PC-9 (cell line): ENCODE results near the gene IHH. TPM values are rescaled to one million over a fixed set of nuclear protein-coding genes. Genes with fewer than 3 reads are reported as not detected.

ENCODE experiments used
- BruUV-seq: library from RNA; stranded (reverse); fragments of 400-500 nt; replicated peaks from 2 replicates; lab custom pipeline; 2021; lab: Mats Ljungman, UMichigan
- CTCF ChIA-PET: fragments of 300-600 bp; sonication (Branson Sonifier 250); formaldehyde crosslinking; loops from one replicate; lab custom pipeline; 2022; ENCODE audit warnings: antibody characterized with exemption; lab: Charles Lee
- POLR2A ChIA-PET: fragments of 300-600 bp; sonication (Branson Sonifier 250); formaldehyde crosslinking; loops from one replicate; lab custom pipeline; 2022; ENCODE audit warnings: antibody characterized with exemption; ENCODE audit not compliant: unreplicated experiment; lab: Charles Lee
- DNase-seq, 2 experiments: peaks; one replicate each; pipeline versions ENCODE4 v3.0.0 to v3.0.0-alpha.2; 2015 to 2022; ENCODE audit warnings: mixed read lengths in 1 of 2
- H2AFZ ChIP-seq: fragments of 200-600 bp; sonication (generic); 2 replicates; pipeline ENCODE4 v1.8.1; 2017; ENCODE audit warnings: antibody characterized with exemption
- H3F3A ChIP-seq: fragments of 200-600 bp; sonication (generic); 2 replicates; pipeline ENCODE4 v1.8.1; 2017; ENCODE audit warnings: antibody characterized with exemption, mild to moderate bottlenecking, low read depth; ENCODE audit not compliant: insufficient read depth
- H3K27ac ChIP-seq: fragments of 200-600 bp; sonication (generic); 2 replicates; pipeline ENCODE4 v1.6.1; 2016; ENCODE audit warnings: mixed run types
- H3K27me3 ChIP-seq: fragments of 200-600 bp; sonication (generic); 2 replicates; pipeline ENCODE4 v1.6.1; 2016; ENCODE audit warnings: low read depth, mixed run types; ENCODE audit not compliant: insufficient read depth
- H3K36me3 ChIP-seq: fragments of 200-600 bp; sonication (generic); 2 replicates; pipeline ENCODE4 v1.6.1; 2016; ENCODE audit warnings: low read depth, mixed run types
- H3K4me1 ChIP-seq: fragments of 200-600 bp; sonication (generic); replicated peaks from 2 replicates; pipeline ENCODE4 v1.6.1; 2016; ENCODE audit warnings: mixed run types; ENCODE audit not compliant: insufficient read depth
- H3K4me2 ChIP-seq: fragments of 200-600 bp; sonication (generic); 2 replicates; pipeline ENCODE4 v1.6.1; 2017; ENCODE audit warnings: mixed run types
- H3K4me3 ChIP-seq: fragments of 200-600 bp; sonication (generic); 2 replicates; pipeline ENCODE4 v1.6.1; 2016; ENCODE audit warnings: mixed run types
- H3K79me2 ChIP-seq: fragments of 200-600 bp; sonication (generic); 2 replicates; pipeline ENCODE4 v1.6.1; 2017; ENCODE audit warnings: low read depth, mixed run types
- H3K9me2 ChIP-seq: fragments of 200-600 bp; sonication (generic); 2 replicates; pipeline ENCODE4 v1.8.1; 2017; ENCODE audit warnings: mild to moderate bottlenecking; ENCODE audit not compliant: insufficient read depth
- H3K9me3 ChIP-seq: fragments of 200-600 bp; sonication (generic); 2 replicates; pipeline ENCODE4 v1.8.1; 2016; ENCODE audit warnings: low read depth; ENCODE audit not compliant: insufficient read depth
- H4K20me1 ChIP-seq: fragments of 200-600 bp; sonication (generic); 2 replicates; pipeline ENCODE4 v1.8.1; 2017; ENCODE audit not compliant: insufficient read depth
- EZH2 ChIP-seq: fragments of 200-600 bp; sonication (generic); IDR thresholded peaks from 2 replicates; pipeline ENCODE4 v1.8.0; 2017; ENCODE audit warnings: antibody characterized with exemption, low read depth
- intact Hi-C: fragments of 100-400 bp; cut with micrococcal nuclease; formaldehyde crosslinking; loops from one replicate; pipeline ENCODE4 v1.10.0; 2022; ENCODE audit not compliant: unreplicated experiment
- total RNA-seq: library from RNA; stranded (reverse); gene quantifications from 2 replicates; pipeline ENCODE4 v1.2.3, GENCODE V29; 2021
- TF ChIP-seq, protein P1 (sequence below): fragments of 200-600 bp; sonication (generic); conservative IDR thresholded peaks from 2 replicates; pipeline ENCODE4 v1.6.1; 2017; ENCODE audit warnings: mixed run types, antibody characterized with exemption, mild to moderate bottlenecking, moderate library complexity

Gene IHH
- total RNA-seq, 1 experiment from 2014 or later: not detected

DNA sequence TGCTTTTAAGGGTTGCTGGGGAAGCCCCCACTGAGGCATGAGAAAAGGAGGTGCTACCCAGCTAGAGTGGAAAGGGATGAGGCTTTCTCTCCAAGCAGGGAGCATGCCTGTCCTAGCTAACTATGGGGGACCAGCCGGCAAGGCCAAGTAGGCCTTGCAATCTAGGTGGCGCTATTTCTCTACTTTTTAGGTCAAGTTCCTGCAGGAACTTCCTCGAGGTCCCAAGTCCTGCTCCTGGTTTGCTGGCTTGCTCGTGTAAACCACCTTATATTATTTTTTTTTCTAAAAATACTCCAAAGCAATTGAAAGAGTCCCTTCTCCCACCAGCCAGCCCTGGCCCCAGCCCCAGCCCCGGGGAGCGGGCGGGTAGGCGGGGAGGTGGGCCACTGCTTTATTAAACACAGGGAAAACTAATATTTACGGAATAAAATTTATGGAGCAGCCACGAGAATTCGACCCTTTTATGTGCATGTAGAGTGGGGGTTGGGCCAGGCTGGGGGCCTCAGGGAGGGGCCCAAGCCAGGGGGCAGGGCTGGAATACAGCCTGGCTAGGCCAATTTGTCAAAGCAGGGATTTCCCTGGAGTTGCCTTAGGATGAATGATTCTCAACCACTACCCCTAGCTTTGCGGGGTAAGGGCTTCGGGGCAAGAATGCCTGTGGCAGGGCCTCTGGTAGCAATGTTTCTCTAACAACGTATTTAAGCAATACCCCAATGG lies 12.8 kb upstream of the IHH start:
- CTCF ChIA-PET: interaction anchor here (0.7 to 1.2 kb wide), 4 partner anchors 12 to 81 kb away, joined by 3 to 4 read pairs (median 4); no protein-coding TSS in a partner anchor
- DNase-seq: no peak
- no peak overlapping the region for H3K4me2 ChIP-seq
- POLR2A ChIA-PET: no interaction called here
- H2AFZ ChIP-seq: no peak overlapping the region
- no peaks in the 10 kb centered on the region for H3K36me3 ChIP-seq
- H3K27ac ChIP-seq: no peak overlapping the region
- no peaks in the 10 kb centered on the region for H4K20me1 ChIP-seq
- TF ChIP-seq, protein P1, sequence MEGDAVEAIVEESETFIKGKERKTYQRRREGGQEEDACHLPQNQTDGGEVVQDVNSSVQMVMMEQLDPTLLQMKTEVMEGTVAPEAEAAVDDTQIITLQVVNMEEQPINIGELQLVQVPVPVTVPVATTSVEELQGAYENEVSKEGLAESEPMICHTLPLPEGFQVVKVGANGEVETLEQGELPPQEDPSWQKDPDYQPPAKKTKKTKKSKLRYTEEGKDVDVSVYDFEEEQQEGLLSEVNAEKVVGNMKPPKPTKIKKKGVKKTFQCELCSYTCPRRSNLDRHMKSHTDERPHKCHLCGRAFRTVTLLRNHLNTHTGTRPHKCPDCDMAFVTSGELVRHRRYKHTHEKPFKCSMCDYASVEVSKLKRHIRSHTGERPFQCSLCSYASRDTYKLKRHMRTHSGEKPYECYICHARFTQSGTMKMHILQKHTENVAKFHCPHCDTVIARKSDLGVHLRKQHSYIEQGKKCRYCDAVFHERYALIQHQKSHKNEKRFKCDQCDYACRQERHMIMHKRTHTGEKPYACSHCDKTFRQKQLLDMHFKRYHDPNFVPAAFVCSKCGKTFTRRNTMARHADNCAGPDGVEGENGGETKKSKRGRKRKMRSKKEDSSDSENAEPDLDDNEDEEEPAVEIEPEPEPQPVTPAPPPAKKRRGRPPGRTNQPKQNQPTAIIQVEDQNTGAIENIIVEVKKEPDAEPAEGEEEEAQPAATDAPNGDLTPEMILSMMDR: peak; percentile 70
- no peak for TF ChIP-seq EZH2
- H3K79me2 ChIP-seq: no peaks in the 10 kb centered on the region
- no peaks in the 10 kb centered on the region for H3K9me3 ChIP-seq
- no TSS peak for BruUV-seq
- no peaks in the 10 kb centered on the region for H3F3A ChIP-seq
- no peaks in the 10 kb centered on the region for H3K27me3 ChIP-seq
- no peaks in the 10 kb centered on the region for H3K9me2 ChIP-seq
- peaks cover 13% of the 10 kb centered on the region for H3K4me1 ChIP-seq
- intact Hi-C loops: loop anchor here (1.0 kb wide), 1 partner anchor 46 kb away; no protein-coding TSS in a partner anchor
- H3K4me3 ChIP-seq: no peak overlapping the region

DNA sequence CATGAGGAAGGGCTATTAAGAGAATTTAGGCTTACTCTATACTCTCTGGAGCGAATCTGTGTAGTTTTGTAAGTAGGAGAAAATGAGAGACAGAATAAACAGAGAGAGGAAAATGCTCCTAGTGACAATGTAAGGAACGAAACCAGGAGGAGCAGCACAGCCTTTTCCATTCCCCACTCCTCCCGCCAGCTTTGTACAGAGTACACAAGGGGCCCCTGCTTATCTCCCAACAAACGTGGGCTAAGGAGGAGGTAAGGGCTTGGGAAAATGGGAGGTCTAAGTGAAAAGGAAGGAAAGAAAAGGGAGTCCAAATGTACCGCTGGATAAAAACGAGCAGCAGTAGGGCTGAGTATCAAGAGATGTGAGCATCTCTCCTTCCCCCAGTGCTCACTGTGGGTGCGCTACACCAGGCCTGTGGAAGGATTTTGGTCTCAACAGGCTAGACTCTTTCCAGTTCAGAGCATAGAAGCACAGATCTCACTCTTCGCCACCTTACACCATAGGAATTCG lies 12.1 kb upstream of the IHH start:
- Histone ChIP-seq H3K4me3 (no peak overlapping the region), H3K4me2 (no peak overlapping the region), H2AFZ (no peak overlapping the region), H3K79me2 (no peaks in the 10 kb centered on the region), H4K20me1 (no peaks in the 10 kb centered on the region), H3K4me1 (peaks cover 13% of the 10 kb centered on the region), H3K27ac (no peak overlapping the region), H3K36me3 (no peaks in the 10 kb centered on the region), H3K27me3 (no peaks in the 10 kb centered on the region), H3K9me2 (no peaks in the 10 kb centered on the region), H3K9me3 (no peaks in the 10 kb centered on the region), H3F3A (no peaks in the 10 kb centered on the region)
- TF ChIP-seq, protein P1: no peak
- TF ChIP-seq EZH2: no peak
- ChIA-PET POLR2A (no interaction called here), CTCF (interaction anchor here (0.7 to 1.5 kb wide), 5 partner anchors 11 to 82 kb away, joined by 3 to 4 read pairs (median 3); no protein-coding TSS in a partner anchor)
- DNase-seq: no peak
- no TSS peak for BruUV-seq
- intact Hi-C loops: loop anchor here (1.0 kb wide), 1 partner anchor 47 kb away; no protein-coding TSS in a partner anchor

DNA sequence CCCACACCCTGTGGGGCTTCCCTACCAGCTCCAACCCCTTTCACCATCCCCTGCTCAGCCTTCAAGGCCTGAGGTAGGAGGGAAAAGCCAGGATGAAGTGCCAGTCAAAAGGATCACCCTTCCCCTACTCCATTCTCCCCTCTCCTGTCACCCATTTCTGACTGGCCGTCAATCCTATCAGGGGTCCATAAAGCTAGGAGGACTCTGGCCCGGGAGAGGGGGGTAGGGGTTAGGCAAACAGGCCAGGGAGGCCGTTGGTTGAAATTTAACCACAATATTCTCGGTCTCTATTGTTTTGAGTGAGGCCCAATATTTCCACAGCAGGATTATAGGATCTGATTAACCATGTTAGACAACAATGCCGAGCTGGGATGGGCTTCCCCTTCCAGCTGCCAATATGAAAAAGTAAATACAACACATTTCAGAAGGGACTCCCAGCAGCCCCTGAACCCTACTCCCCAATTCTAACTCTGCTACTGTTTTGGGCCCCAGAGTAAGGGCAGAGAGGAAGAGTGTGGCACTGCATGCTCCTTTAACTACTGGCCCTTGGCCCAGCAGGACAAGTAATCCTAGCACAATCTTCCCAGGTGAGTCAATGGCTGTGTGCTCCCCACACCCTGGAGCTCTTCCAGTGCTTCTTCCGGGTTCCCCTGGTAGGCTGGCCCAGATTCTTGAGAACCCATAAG lies 10.6 kb upstream of the IHH start:
- Histone ChIP-seq H3K4me3 (no peak overlapping the region), H4K20me1 (no peaks in the 10 kb centered on the region), H3K36me3 (no peaks in the 10 kb centered on the region), H3K27me3 (no peaks in the 10 kb centered on the region), H3K9me2 (no peaks in the 10 kb centered on the region), H3K79me2 (no peaks in the 10 kb centered on the region), H3K4me2 (0 out of 2 replicates have a peak overlapping the region, but pooled peaks have one; percentile 1), H3K9me3 (no peaks in the 10 kb centered on the region), H2AFZ (no peak overlapping the region), H3K4me1 (peaks cover 13% of the 10 kb centered on the region), H3K27ac (no peak overlapping the region), H3F3A (no peaks in the 10 kb centered on the region)
- CTCF ChIA-PET: interaction anchor here (1.0 to 1.5 kb wide), 2 partner anchors 13 to 32 kb away, joined by 3 to 6 read pairs; no protein-coding TSS in a partner anchor
- BruUV-seq: no TSS peak
- DNase-seq: peak in 1 of 2 experiments; percentile 47
- POLR2A ChIA-PET: interaction anchor here (0.6 kb wide), 1 partner anchor 69 kb away, joined by 6 read pairs; no protein-coding TSS in a partner anchor
- TF ChIP-seq, protein P1: no peak
- no peak for TF ChIP-seq EZH2
- intact Hi-C loops: no loop called here
